ENCODE measurements around the gene FCER2.

- TF ChIP-seq CTCF (IDR thresholded peaks at IDR 0.05; ENCODE audit: low read depth, low read length, poor library complexity, severe bottlenecking) = no peak
- no peak for TF ChIP-seq EZH2phosphoT487 (IDR thresholded peaks at IDR 0.05; ENCODE audit: borderline replicate concordance, low read length)
Observed at GRCh38 chr19:7654401-7654800, 47.5 kb downstream of the FCER2 start.
